H9 (cell line): Measurements from ENCODE around the gene ARHGEF7. TPM values are rescaled to one million over a fixed set of nuclear protein-coding genes. Genes with fewer than 3 reads are reported as not detected.
A peak's percentile ranks its signal among the peaks of the same experiment; 100 is the strongest.

ENCODE experiments used
- DNase-seq: peaks from one replicate; pipeline ENCODE4 v3.0.0-alpha.2; 2017
- H2AFZ ChIP-seq: one replicate; pipeline ENCODE4 v1.6.1; 2013; ENCODE audit warnings: mild to moderate bottlenecking, low read length, control low read depth, moderate library complexity
- H2AK5ac ChIP-seq: 2 replicates; pipeline ENCODE4 v1.6.1; 2013; ENCODE audit warnings: low read length, control low read depth, mixed read lengths; ENCODE audit not compliant: insufficient read length
- H2BK120ac ChIP-seq: one replicate; pipeline ENCODE4 v1.6.1; 2013; ENCODE audit warnings: low read depth, mild to moderate bottlenecking, low read length, control low read depth, inconsistent platforms; ENCODE audit not compliant: poor library complexity, severe bottlenecking
- H2BK12ac ChIP-seq: 2 replicates; pipeline ENCODE4 v1.6.1; 2013; ENCODE audit warnings: low read length, control low read depth, mixed read lengths, low read depth; ENCODE audit not compliant: insufficient read length
- H2BK15ac ChIP-seq: 2 replicates; pipeline ENCODE4 v1.6.1; 2013; ENCODE audit warnings: low read depth, low read length, control low read depth
- H2BK20ac ChIP-seq: one replicate; pipeline ENCODE4 v1.6.1; 2013; ENCODE audit warnings: low read depth, mild to moderate bottlenecking, low read length, control low read depth, inconsistent platforms; ENCODE audit not compliant: poor library complexity, severe bottlenecking
- H2BK5ac ChIP-seq: 2 replicates; pipeline ENCODE4 v1.6.1; 2013; ENCODE audit warnings: low read length, control low read depth, mixed read lengths; ENCODE audit not compliant: insufficient read length
- H3K14ac ChIP-seq: 2 replicates; pipeline ENCODE4 v1.6.1; 2013; ENCODE audit warnings: low read length, control low read depth; ENCODE audit not compliant: insufficient read depth
- H3K18ac ChIP-seq: 2 replicates; pipeline ENCODE4 v1.6.1; 2013; ENCODE audit warnings: low read depth, mild to moderate bottlenecking, mixed read lengths, low read length, control low read depth; ENCODE audit not compliant: insufficient read length
- H3K23ac ChIP-seq: 2 replicates; pipeline ENCODE4 v1.6.1; 2013; ENCODE audit warnings: low read length, control low read depth, mixed read lengths, low read depth; ENCODE audit not compliant: insufficient read length
- H3K23me2 ChIP-seq: 2 replicates; pipeline ENCODE4 v1.6.1; 2013; ENCODE audit warnings: low read depth, mild to moderate bottlenecking, mixed read lengths, low read length, control low read depth; ENCODE audit not compliant: insufficient read length, poor library complexity, severe bottlenecking
- H3K27ac ChIP-seq: 2 replicates; pipeline ENCODE4 v1.5.1; 2013; ENCODE audit warnings: low read length, control low read depth, mixed read lengths, low read depth; ENCODE audit not compliant: insufficient read length
- H3K27me3 ChIP-seq: 2 replicates; pipeline ENCODE4 v1.6.1; 2013; ENCODE audit warnings: low read length, control low read depth, inconsistent platforms; ENCODE audit not compliant: insufficient read depth
- H3K4ac ChIP-seq: 2 replicates; pipeline ENCODE4 v1.6.1; 2013; ENCODE audit warnings: low read depth, mild to moderate bottlenecking, control low read depth, inconsistent platforms, low read length, moderate library complexity
- H3K4me1 ChIP-seq: 2 replicates; pipeline ENCODE4 v1.6.1; 2013; ENCODE audit warnings: low read length, control low read depth, inconsistent platforms; ENCODE audit not compliant: insufficient read depth
- H3K4me2 ChIP-seq: 2 replicates; pipeline ENCODE4 v1.6.1; 2013; ENCODE audit warnings: low read length, control low read depth, mixed read lengths; ENCODE audit not compliant: insufficient read length, insufficient read depth
- H3K56ac ChIP-seq: 2 replicates; pipeline ENCODE4 v1.6.1; 2013; ENCODE audit warnings: low read depth, mild to moderate bottlenecking, mixed read lengths, low read length, control low read depth; ENCODE audit not compliant: insufficient read length
- H3K79me1 ChIP-seq: 2 replicates; pipeline ENCODE4 v1.6.1; 2013; ENCODE audit warnings: low read depth, mild to moderate bottlenecking, moderate library complexity, low read length, control low read depth, inconsistent platforms; ENCODE audit not compliant: insufficient read depth, poor library complexity, severe bottlenecking
- H3K79me2 ChIP-seq: 2 replicates; pipeline ENCODE4 v1.6.1; 2013; ENCODE audit warnings: low read length, control low read depth, inconsistent platforms; ENCODE audit not compliant: insufficient read depth
- H3K9ac ChIP-seq: 2 replicates; pipeline ENCODE4 v1.6.1; 2013; ENCODE audit warnings: low read length, control low read depth, mixed read lengths; ENCODE audit not compliant: insufficient read length; ENCODE audit errors: extremely low read depth
- H3K9me3 ChIP-seq: one replicate; pipeline ENCODE4 v1.6.1; 2013; ENCODE audit warnings: low read depth, low read length, inconsistent platforms; ENCODE audit not compliant: control insufficient read depth
- H3T11ph ChIP-seq: one replicate; pipeline ENCODE4 v1.6.1; 2013; ENCODE audit warnings: mild to moderate bottlenecking, low read length, control low read depth, inconsistent platforms
- H4K20me1 ChIP-seq: one replicate; pipeline ENCODE4 v1.6.1; 2013; ENCODE audit not compliant: control insufficient read depth, insufficient read length, insufficient read depth
- H4K5ac ChIP-seq: 2 replicates; pipeline ENCODE4 v1.6.1; 2013; ENCODE audit warnings: low read depth, mild to moderate bottlenecking, mixed read lengths, low read length, control low read depth; ENCODE audit not compliant: insufficient read length
- H4K8ac ChIP-seq: replicated peaks from 2 replicates; pipeline ENCODE4 v1.6.1; 2013; ENCODE audit warnings: low read length, control low read depth, mixed read lengths, low read depth; ENCODE audit not compliant: insufficient read length
- H4K91ac ChIP-seq: 2 replicates; pipeline ENCODE4 v1.6.1; 2013; ENCODE audit warnings: low read depth, mild to moderate bottlenecking, moderate library complexity, mixed read lengths, low read length, control low read depth; ENCODE audit not compliant: insufficient read length
- H3K27ac Mint-ChIP-seq, 3 experiments: 2 replicates in 2 of 3; 3 replicates in 1 of 3; pipeline ENCODE4 v1.8.0; 2020 to 2021; ENCODE audit warnings: mixed read lengths in 3 of 3, mild to moderate bottlenecking in 1 of 3, moderate library complexity in 1 of 3
- H3K27me3 Mint-ChIP-seq: 2 replicates; pipeline ENCODE4 v1.8.0; 2021; ENCODE audit warnings: low read depth, mild to moderate bottlenecking, moderate library complexity, mixed read lengths
- H3K36me3 Mint-ChIP-seq, 3 experiments: 2 replicates in 2 of 3; 3 replicates in 1 of 3; pipeline ENCODE4 v1.8.0; 2020 to 2021; ENCODE audit warnings: low read depth in 3 of 3, mixed read lengths in 3 of 3; ENCODE audit not compliant: insufficient read depth in 1 of 3
- H3K4me1 Mint-ChIP-seq, 2 experiments: 2 replicates each; pipeline ENCODE4 v1.8.0; 2020; ENCODE audit warnings: mixed read lengths in 2 of 2
- H3K4me3 Mint-ChIP-seq, 2 experiments: 2 replicates in 1 of 2; 3 replicates in 1 of 2; pipeline ENCODE4 v1.8.0; 2020 to 2021; ENCODE audit warnings: mild to moderate bottlenecking in 2 of 2, mixed read lengths in 2 of 2, moderate library complexity in 1 of 2
- H3K9me3 Mint-ChIP-seq, 2 experiments: 2 replicates in 1 of 2; 3 replicates in 1 of 2; pipeline ENCODE4 v1.8.0; 2020; ENCODE audit warnings: mild to moderate bottlenecking in 2 of 2, mixed read lengths in 2 of 2, moderate library complexity in 1 of 2
- CTCF ChIP-seq: fragments of 200-600 bp; sonication (generic); conservative IDR thresholded peaks from 3 replicates; pipeline ENCODE4 v1.8.0; 2021; ENCODE audit warnings: antibody characterized with exemption, mild to moderate bottlenecking
- WGBS: extraction: QIAGEN DNeasy Blood & Tissue Kit; methylation state at CpG from one replicate; pipeline ENCODE4 v1.1.7; 2013; ENCODE audit warnings: missing lambda C conversion rate, low lambda C conversion rate, mixed read lengths; ENCODE audit not compliant: insufficient read length; ENCODE audit errors: extremely low coverage; 5-methylcytosine and 5-hydroxymethylcytosine counted together
- total RNA-seq: library from RNA; stranded (reverse); gene quantifications from 2 replicates; pipeline ENCODE4 v1.2.1, GENCODE V29; 2021

Gene ARHGEF7
- total RNA-seq, 1 experiment from 2014 or later = 51.9 TPM

- Histone ChIP-seq H2BK15ac (no peak overlapping the region), H3K14ac (no peak overlapping the region), H3K23me2 (no peaks in the 10 kb centered on the region), H3K4me2 (no peak overlapping the region), H3K56ac (no peak overlapping the region), H2AFZ (no peak overlapping the region), H2AK5ac (no peak overlapping the region), H2BK20ac (no peak overlapping the region), H3K27me3 (no peaks in the 10 kb centered on the region), H4K8ac (no peak overlapping the region), H2BK12ac (no peak overlapping the region), H2BK5ac (no peak overlapping the region), H3K23ac (no peak overlapping the region), H4K5ac (no peak overlapping the region), H3K9ac (no peak overlapping the region), H2BK120ac (no peak overlapping the region), H3K4me1 (no peaks in the 10 kb centered on the region), H3K27ac (no peak overlapping the region), H3T11ph (no peak overlapping the region), H4K91ac (no peak overlapping the region), H3K4ac (no peak overlapping the region), H3K9me3 (no peaks in the 10 kb centered on the region), H4K20me1 (no peaks in the 10 kb centered on the region), H3K18ac (no peak overlapping the region), H3K79me2 (no peaks in the 10 kb centered on the region), H3K79me1 (no peaks in the 10 kb centered on the region)
- WGBS = no CpG with 5 or more reads among the region's 5 CpGs
- Mint-ChIP-seq H3K27me3 (no peaks in the 10 kb centered on the region), H3K9me3 (peaks cover 0 to 4% of the 10 kb centered on the region in 2 experiments; a peak in 3 of 5 replicates), H3K4me1 (peaks cover 8 to 22% of the 10 kb centered on the region in 2 experiments), H3K36me3 (peaks cover 0 to 5% (median 2%) of the 10 kb centered on the region in 3 experiments; a peak in 2 of 7 replicates), H3K4me3 (no peak overlapping the region; a peak in 1 of 5 replicates), H3K27ac (peak overlapping the region in 1 of 3 experiments; percentile 77; a peak in 1 of 7 replicates)
- TF ChIP-seq CTCF = no peak
- no peak for DNase-seq
Measured at GRCh38 chr13:111080642-111081041, 34.5 kb upstream of the ARHGEF7 start.
